ENCODE data around the gene SIRT2. TPM values are rescaled to one million over a fixed set of nuclear protein-coding genes. Genes with fewer than 3 reads are reported as not detected.

SIRT2 gene
- total RNA-seq (2021; ENCODE audit: unreplicated experiment): 15.4 TPM
- polyA plus RNA-seq (2012): 13.9 and 16.3 TPM in 2 replicates
- Bru-seq, nascent RNA: percentile 49 among the genes with signal in this experiment
- BruChase-seq, experiment 1, labeled RNA remaining after a 6-hour chase: percentile 70 among the genes with signal in this experiment
- BruChase-seq, experiment 2, labeled RNA remaining after a 2-hour chase: percentile 57 among the genes with signal in this experiment
- long read RNA-seq, transcript SIRT2-204 (15 exons, 2,062 nt): major isoform, 13 of 36 reads
- long read RNA-seq, transcript SIRT2-201 (16 exons, 2,070 nt): minor isoform, 5 of 36 reads
- long read RNA-seq, partial matches to known transcripts: 0 of 36 reads
- long read RNA-seq, other reads (novel, unspliced or antisense): 17 of 36 reads

- Histone ChIP-seq H3K9me3 (ENCODE audit: control insufficient read depth in 1 of 2, insufficient read depth in 1 of 2, low read depth in 1 of 2, low read length in 2 of 2) (peaks cover 0 to 5% of the 10 kb centered on the region in 2 experiments; a peak in 1 of 4 replicates), H3K27ac (ENCODE audit: low read depth, low read length) (peak within 1 kb of the TSS; percentile 59), H3K4me2 (ENCODE audit: low read length) (peak within 1 kb of the TSS; percentile 79), H2AFZ (ENCODE audit: low read depth, low read length, poor library complexity, severe bottlenecking) (no peak within 1 kb of the TSS), H3K4me1 (ENCODE audit: control insufficient read depth in 1 of 2, insufficient read depth in 2 of 2, low read length in 2 of 2) (peaks cover 0 to 18% of the 10 kb centered on the region in 2 experiments; a peak in 2 of 4 replicates), H3K4me3 (replicated peaks in 1 of 2; ENCODE audit: low read depth in 1 of 2, low read length in 2 of 2) (peak within 1 kb of the TSS; percentile 68 to 85), H3K27me3 (ENCODE audit: insufficient read depth, low read length) (no peaks in the 10 kb centered on the region), H4K20me1 (ENCODE audit: insufficient read depth) (no peaks in the 10 kb centered on the region), H3K9me2 (ENCODE audit: insufficient read depth) (no peaks in the 10 kb centered on the region), H3K36me3 (ENCODE audit: control insufficient read depth in 1 of 2, insufficient read depth in 2 of 2, low read length in 2 of 2) (no peaks in the 10 kb centered on the region; a peak in 1 of 4 replicates), H3K79me2 (ENCODE audit: insufficient read depth, low read length) (peaks cover 20% of the 10 kb centered on the region), H3K9ac (ENCODE audit: low read length) (peak within 1 kb of the TSS; percentile 74)
- intact Hi-C loops (cut with micrococcal nuclease): loop anchor here (1.0 kb wide), 1 partner anchor 49 kb away; no protein-coding TSS in a partner anchor
- BruUV-seq (replicated peaks): no TSS peak
- ATAC-seq (peak; percentile 94), DNase-seq (ENCODE audit: low read depth, low spot score) (peak; percentile 100)
- RAD21 ChIA-PET (ENCODE audit: low non-redundant PET in 1 of 2, low total read pairs in 2 of 2, uncharacterized antibody in 2 of 2, unreplicated experiment in 2 of 2): no interaction called here
- POLR2A ChIA-PET: interaction anchor here (1.2 to 1.7 kb wide), 4 partner anchors 12 to 31 kb away, joined by 3 to 7 read pairs (median 4); partner anchors contain the start of genes MRPS12, RINL and SARS2
- CTCF ChIA-PET: interaction anchor here (0.8 to 1.5 kb wide), 6 partner anchors 12 to 497 kb away, joined by 3 to 12 read pairs (median 4); partner anchors contain the start of genes FAM98C, MRPS12 and SARS2
- TF ChIP-seq JUND (IDR thresholded peaks at IDR 0.05) (no peak), MAX (IDR thresholded peaks at IDR 0.05) (peak; percentile 66), EZH2phosphoT487 (IDR thresholded peaks at IDR 0.05; ENCODE audit: borderline replicate concordance) (no peak), REST (IDR thresholded peaks at IDR 0.05; ENCODE audit: low read depth) (no peak), ZBTB33 (IDR thresholded peaks at IDR 0.05; ENCODE audit: extremely low read depth, insufficient replicate concordance, low read length) (no peak), ZFX (IDR thresholded peaks at IDR 0.05) (0 out of 2 replicates have a peak, but pooled peaks have one; percentile 5), POLR2AphosphoS5 (IDR thresholded peaks at IDR 0.05; ENCODE audit: low read depth, low read length) (peak; percentile 60), SIN3A (IDR thresholded peaks at IDR 0.05; ENCODE audit: low read depth) (peak; percentile 80), CTCF (IDR thresholded peaks at IDR 0.05 in 2 of 3, conservative IDR thresholded peaks at IDR 0.05 in 1 of 3; ENCODE audit: borderline replicate concordance in 1 of 3, insufficient read depth in 1 of 3, low read depth in 2 of 3, low read length in 2 of 3) (no peak), YY1 (IDR thresholded peaks at IDR 0.05; ENCODE audit: extremely low read depth, insufficient replicate concordance, low read depth, low read length) (peak; percentile 99), CBX3 (IDR thresholded peaks at IDR 0.05; ENCODE audit: low read depth) (no peak; the same call in 1 of the 2 replicates), ZNF274 (IDR thresholded peaks at IDR 0.05; ENCODE audit: low read depth, low read length) (no peak), SP1 (IDR thresholded peaks at IDR 0.05; ENCODE audit: low read depth) (peak; percentile 99), EZH2 (IDR thresholded peaks at IDR 0.05) (no peak), TCF7L2 (IDR thresholded peaks at IDR 0.05; ENCODE audit: borderline replicate concordance, extremely low read depth, insufficient read depth, insufficient read length) (peak; percentile 10)
Measured at GRCh38 chr19:38899447-38900201, at the start of gene SIRT2, which contains the start of gene NFKBIB. Gene SIRT2, minus strand, starts transcription at chr19:38899618. Its CDS starts 97 bp downstream, at chr19:38899521. Gene NFKBIB, plus strand, starts transcription at chr19:38899969. Its CDS starts 64 bp downstream, at chr19:38900033.

All from HCT116 (cell line).